WTC11 (cell line): Measurements from ENCODE around the gene TRPM2.

Experiments used
- CBFB ChIP-seq: sonication (generic); formaldehyde crosslinking; IDR thresholded peaks from 2 replicates; pipeline ENCODE4 v1.8.1; 2022; ENCODE audit warnings: mild to moderate bottlenecking, low read depth, missing genetic modification reagents
- CTCF ChIP-seq: fragments of 200-600 bp; IDR thresholded peaks from 2 replicates; pipeline ENCODE4 v1.8.0; 2022; ENCODE audit warnings: antibody characterized with exemption
- ELF4 ChIP-seq: sonication (generic); formaldehyde crosslinking; IDR thresholded peaks from 2 replicates; pipeline ENCODE4 v1.8.1; 2022; ENCODE audit warnings: low read depth, mild to moderate bottlenecking, moderate library complexity, missing genetic modification reagents
- FOXJ3 ChIP-seq: sonication (generic); formaldehyde crosslinking; IDR thresholded peaks from 2 replicates; pipeline ENCODE4 v1.9.0; 2021; ENCODE audit warnings: missing genetic modification reagents, mild to moderate bottlenecking, borderline replicate concordance
- MAX ChIP-seq: sonication (generic); formaldehyde crosslinking; IDR thresholded peaks from 2 replicates; pipeline ENCODE4 v1.8.0; 2022; ENCODE audit warnings: mild to moderate bottlenecking, missing genetic modification reagents
- MLX ChIP-seq: sonication (generic); formaldehyde crosslinking; IDR thresholded peaks from 2 replicates; pipeline ENCODE4 v1.8.1; 2023; ENCODE audit warnings: mild to moderate bottlenecking, missing genetic modification reagents, moderate library complexity
- RELA ChIP-seq: sonication (generic); formaldehyde crosslinking; IDR thresholded peaks from 2 replicates; pipeline ENCODE4 v1.8.1; 2022; ENCODE audit warnings: missing genetic modification reagents, mild to moderate bottlenecking, borderline replicate concordance
- SMAD3 ChIP-seq: sonication (generic); formaldehyde crosslinking; IDR thresholded peaks from 2 replicates; pipeline ENCODE4 v1.8.0; 2022; ENCODE audit warnings: missing genetic modification reagents, mild to moderate bottlenecking, borderline replicate concordance
- ZNF281 ChIP-seq: sonication (generic); formaldehyde crosslinking; IDR thresholded peaks from 2 replicates; pipeline ENCODE4 v1.8.0; 2023; ENCODE audit warnings: mild to moderate bottlenecking, missing genetic modification reagents

GRCh38 chr21:44315691-44316203 is 37.7 kb upstream of the TRPM2 start:
- TF ChIP-seq CTCF (no peak), FOXJ3 (CRISPR knock-in tag) (no peak), ELF4 (no peak), MAX (no peak), SMAD3 (CRISPR knock-in tag) (no peak), CBFB (CRISPR knock-in tag) (no peak), RELA (no peak), ZNF281 (CRISPR knock-in tag) (no peak), MLX (CRISPR knock-in tag) (no peak)
